Sigmoid colon (tissue), 4 donors: ENCODE measurements around the gene EPB41L4A.

Experiments
- EP300 ChIP-seq, 4 donors: sonication (generic); formaldehyde crosslinking; IDR thresholded peaks; one replicate each; pipeline ENCODE4 v1.6.1; 2017; ENCODE audit warnings: antibody characterized with exemption in 4 of 4
- POLR2A ChIP-seq, 2 donors: fragments of 450-650 bp; IDR thresholded peaks; one replicate each; pipeline ENCODE4 v1.6.1; 2016; ENCODE audit warnings: antibody characterized with exemption in 2 of 2, mild to moderate bottlenecking in 2 of 2, moderate library complexity in 2 of 2
- TF ChIP-seq, protein P1 (sequence below), 4 experiments: fragments of 450-650 bp in 3 of 4; fragments of 200-600 bp in 1 of 4; IDR thresholded peaks; one replicate each; pipeline ENCODE4 v1.5.1; 2016 to 2019; ENCODE audit warnings: antibody characterized with exemption in 4 of 4, mild to moderate bottlenecking in 3 of 4, moderate library complexity in 2 of 4

DNA sequence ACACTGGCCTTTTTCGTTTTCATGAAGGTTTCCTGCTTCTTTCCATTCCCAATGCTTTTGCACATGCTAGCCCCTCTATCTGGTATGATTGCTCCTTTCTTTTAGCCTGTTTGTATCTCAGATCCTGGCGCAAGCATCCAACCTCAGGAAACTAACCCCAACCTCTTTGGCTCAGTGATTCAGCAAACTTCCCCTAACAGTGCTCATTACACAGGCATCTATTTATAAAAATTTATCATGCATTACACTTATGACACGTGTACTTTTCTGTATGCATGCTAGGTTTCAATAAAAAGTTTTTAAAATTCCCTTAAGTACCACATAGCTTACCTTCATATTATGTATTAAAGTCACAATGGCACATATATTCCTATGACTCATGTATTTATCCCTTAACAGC is 218.9 kb downstream of the EPB41L4A start:
- no peak for TF ChIP-seq POLR2A (IDR thresholded peaks at IDR 0.05)
- TF ChIP-seq, protein P1, sequence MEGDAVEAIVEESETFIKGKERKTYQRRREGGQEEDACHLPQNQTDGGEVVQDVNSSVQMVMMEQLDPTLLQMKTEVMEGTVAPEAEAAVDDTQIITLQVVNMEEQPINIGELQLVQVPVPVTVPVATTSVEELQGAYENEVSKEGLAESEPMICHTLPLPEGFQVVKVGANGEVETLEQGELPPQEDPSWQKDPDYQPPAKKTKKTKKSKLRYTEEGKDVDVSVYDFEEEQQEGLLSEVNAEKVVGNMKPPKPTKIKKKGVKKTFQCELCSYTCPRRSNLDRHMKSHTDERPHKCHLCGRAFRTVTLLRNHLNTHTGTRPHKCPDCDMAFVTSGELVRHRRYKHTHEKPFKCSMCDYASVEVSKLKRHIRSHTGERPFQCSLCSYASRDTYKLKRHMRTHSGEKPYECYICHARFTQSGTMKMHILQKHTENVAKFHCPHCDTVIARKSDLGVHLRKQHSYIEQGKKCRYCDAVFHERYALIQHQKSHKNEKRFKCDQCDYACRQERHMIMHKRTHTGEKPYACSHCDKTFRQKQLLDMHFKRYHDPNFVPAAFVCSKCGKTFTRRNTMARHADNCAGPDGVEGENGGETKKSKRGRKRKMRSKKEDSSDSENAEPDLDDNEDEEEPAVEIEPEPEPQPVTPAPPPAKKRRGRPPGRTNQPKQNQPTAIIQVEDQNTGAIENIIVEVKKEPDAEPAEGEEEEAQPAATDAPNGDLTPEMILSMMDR (IDR thresholded peaks at IDR 0.05): no peak
- TF ChIP-seq EP300 (IDR thresholded peaks at IDR 0.05): no peak
